Smooth muscle cell (in vitro differentiated cells): Measurements from ENCODE around the gene HAUS2. TPM values are rescaled to one million over a fixed set of nuclear protein-coding genes. Genes with fewer than 3 reads are reported as not detected.

Experiments used
- DNase-seq: peaks from one replicate; lab custom pipeline; 2025; ENCODE audit not compliant: unreplicated experiment; lab: John Stamatoyannopoulos, UW
- H2AFZ ChIP-seq: fragments of 200-600 bp; sonication (generic); 2 replicates; pipeline ENCODE4 v1.6.0; 2016; ENCODE audit warnings: antibody characterized with exemption, low read depth, mild to moderate bottlenecking
- H3F3A ChIP-seq: fragments of 200-600 bp; sonication (generic); 2 replicates; pipeline ENCODE4 v1.6.0; 2017; ENCODE audit warnings: antibody characterized with exemption, low read depth
- H3K27ac ChIP-seq: fragments of 200-600 bp; sonication (generic); 2 replicates; pipeline ENCODE4 v1.5.1; 2016; ENCODE audit warnings: low read depth, mild to moderate bottlenecking
- H3K27me3 ChIP-seq: fragments of 200-600 bp; sonication (generic); 2 replicates; pipeline ENCODE4 v1.6.1; 2016; ENCODE audit warnings: low read depth, mild to moderate bottlenecking
- H3K36me3 ChIP-seq: fragments of 200-600 bp; sonication (generic); 2 replicates; pipeline ENCODE4 v1.5.1; 2016; ENCODE audit warnings: low read depth
- H3K4me1 ChIP-seq: fragments of 200-600 bp; sonication (generic); 2 replicates; pipeline ENCODE4 v1.5.1; 2016; ENCODE audit warnings: low read depth
- H3K4me2 ChIP-seq: fragments of 200-600 bp; sonication (generic); 2 replicates; pipeline ENCODE4 v1.6.0; 2016; ENCODE audit warnings: mild to moderate bottlenecking
- H3K4me3 ChIP-seq: fragments of 200-600 bp; sonication (generic); 2 replicates; pipeline ENCODE4 v1.5.1; 2016; ENCODE audit warnings: mild to moderate bottlenecking
- H3K79me2 ChIP-seq: fragments of 200-600 bp; sonication (generic); 2 replicates; pipeline ENCODE4 v1.6.0; 2016; ENCODE audit warnings: low read depth, mild to moderate bottlenecking
- H3K9ac ChIP-seq: fragments of 200-600 bp; sonication (generic); 2 replicates; pipeline ENCODE4 v1.6.0; 2016; ENCODE audit warnings: low read depth
- H3K9me3 ChIP-seq: fragments of 200-600 bp; sonication (generic); replicated peaks from 2 replicates; pipeline ENCODE4 v1.5.1; 2016; ENCODE audit warnings: low read depth
- H4K20me1 ChIP-seq: fragments of 200-600 bp; sonication (generic); 2 replicates; pipeline ENCODE4 v1.6.0; 2016; ENCODE audit warnings: low read depth
- WGBS: methylation state at CpG from one replicate; pipeline ENCODE4 v1.1.7; 2016; ENCODE audit warnings: low lambda C conversion rate; 5-methylcytosine and 5-hydroxymethylcytosine counted together
- polyA plus RNA-seq: library from polyadenylated mRNA; unstranded; fragments of >200 nt; fragmentation: Nextera tagmentation; extraction: Ambion mirVana; gene quantifications from 2 replicates; pipeline ENCODE4 v1.2.1, GENCODE V29; 2016
- total RNA-seq: library from RNA; depleted of rRNA; stranded (reverse); fragments of >200 nt; gene quantifications from 2 replicates; pipeline ENCODE4 v1.2.3, GENCODE V29; 2014
- TF ChIP-seq, protein P1 (sequence below): fragments of 200-600 bp; sonication (generic); IDR thresholded peaks from 2 replicates; pipeline ENCODE4 v1.5.1; 2017; ENCODE audit warnings: borderline replicate concordance, mild to moderate bottlenecking, antibody characterized with exemption; ENCODE audit not compliant: insufficient read depth, poor library complexity, severe bottlenecking

HAUS2 gene
- total RNA-seq, result 46.5 and 88.4 TPM in 2 replicates
- 18.4 and 18.6 TPM in 2 replicates for polyA plus RNA-seq

DNA sequence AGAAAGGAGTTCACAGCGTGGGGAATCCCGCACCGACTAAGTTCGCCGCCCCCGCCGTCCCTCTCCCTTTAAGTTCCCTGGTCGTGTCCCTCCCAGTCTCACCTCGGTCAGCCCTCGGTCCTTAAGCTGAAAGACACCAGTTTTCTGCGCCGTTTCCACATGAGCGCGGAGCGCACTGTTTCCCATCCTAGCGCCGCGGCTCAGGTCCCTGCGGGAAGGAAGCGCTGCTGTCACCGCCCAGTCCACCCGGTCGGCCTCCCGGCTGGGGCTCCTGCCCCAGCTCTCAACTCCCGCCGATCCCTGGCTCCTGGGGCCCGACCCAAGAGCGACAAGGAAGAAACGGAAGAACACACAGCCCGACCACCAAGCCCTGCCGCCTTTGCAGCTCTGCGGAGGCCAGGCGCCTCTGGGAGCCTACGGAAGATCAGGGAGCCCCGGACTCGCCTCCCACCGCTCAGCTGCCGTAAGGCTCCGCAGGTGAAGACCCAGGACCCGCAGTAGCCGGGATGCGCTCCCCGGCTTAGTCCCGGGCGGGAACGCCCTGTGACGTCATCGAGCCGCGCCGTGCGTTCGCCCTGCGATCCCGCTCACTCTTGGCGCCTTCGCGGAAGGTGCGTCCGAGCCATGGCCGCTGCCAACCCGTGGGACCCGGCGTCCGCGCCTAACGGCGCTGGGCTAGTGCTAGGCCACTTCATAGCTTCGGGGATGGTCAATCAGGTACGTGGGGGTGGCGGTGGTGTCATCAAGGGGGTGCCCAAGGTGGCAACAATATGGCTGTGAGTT lies at the start of gene HAUS2, which contains the start of gene LRRC57:
TSS of gene HAUS2 (plus strand) at position 590 of the 783 bp plus-strand sequence. CDS start at position 625, 35 bp downstream.
TSS of gene LRRC57 (minus strand) at position 545 of the 783 bp plus-strand sequence. CDS start at position 186, 359 bp downstream.
- peaks cover 8% of the 10 kb centered on the region for H3F3A ChIP-seq
- peak within 1 kb of the TSS; percentile 99 for H3K4me2 ChIP-seq
- peak within 1 kb of the TSS; percentile 100 for H2AFZ ChIP-seq
- H3K9me3 ChIP-seq, result no peaks in the 10 kb centered on the region
- peaks cover 51% of the 10 kb centered on the region for H3K79me2 ChIP-seq
- WGBS, result under 1% methylated on average over 69 of the region's 71 CpGs
- DNase-seq, result peak; percentile 75
- no peaks in the 10 kb centered on the region for H3K27me3 ChIP-seq
- TF ChIP-seq, protein P1, sequence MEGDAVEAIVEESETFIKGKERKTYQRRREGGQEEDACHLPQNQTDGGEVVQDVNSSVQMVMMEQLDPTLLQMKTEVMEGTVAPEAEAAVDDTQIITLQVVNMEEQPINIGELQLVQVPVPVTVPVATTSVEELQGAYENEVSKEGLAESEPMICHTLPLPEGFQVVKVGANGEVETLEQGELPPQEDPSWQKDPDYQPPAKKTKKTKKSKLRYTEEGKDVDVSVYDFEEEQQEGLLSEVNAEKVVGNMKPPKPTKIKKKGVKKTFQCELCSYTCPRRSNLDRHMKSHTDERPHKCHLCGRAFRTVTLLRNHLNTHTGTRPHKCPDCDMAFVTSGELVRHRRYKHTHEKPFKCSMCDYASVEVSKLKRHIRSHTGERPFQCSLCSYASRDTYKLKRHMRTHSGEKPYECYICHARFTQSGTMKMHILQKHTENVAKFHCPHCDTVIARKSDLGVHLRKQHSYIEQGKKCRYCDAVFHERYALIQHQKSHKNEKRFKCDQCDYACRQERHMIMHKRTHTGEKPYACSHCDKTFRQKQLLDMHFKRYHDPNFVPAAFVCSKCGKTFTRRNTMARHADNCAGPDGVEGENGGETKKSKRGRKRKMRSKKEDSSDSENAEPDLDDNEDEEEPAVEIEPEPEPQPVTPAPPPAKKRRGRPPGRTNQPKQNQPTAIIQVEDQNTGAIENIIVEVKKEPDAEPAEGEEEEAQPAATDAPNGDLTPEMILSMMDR, result no peak
- H3K4me1 ChIP-seq, result peaks cover 16% of the 10 kb centered on the region
- peaks cover 6% of the 10 kb centered on the region for H3K36me3 ChIP-seq
- peak within 1 kb of the TSS; percentile 94 for H3K9ac ChIP-seq
- H3K27ac ChIP-seq, result peak within 1 kb of the TSS; percentile 76
- H3K4me3 ChIP-seq, result peak within 1 kb of the TSS; percentile 100
- peaks cover 4% of the 10 kb centered on the region for H4K20me1 ChIP-seq

DNA sequence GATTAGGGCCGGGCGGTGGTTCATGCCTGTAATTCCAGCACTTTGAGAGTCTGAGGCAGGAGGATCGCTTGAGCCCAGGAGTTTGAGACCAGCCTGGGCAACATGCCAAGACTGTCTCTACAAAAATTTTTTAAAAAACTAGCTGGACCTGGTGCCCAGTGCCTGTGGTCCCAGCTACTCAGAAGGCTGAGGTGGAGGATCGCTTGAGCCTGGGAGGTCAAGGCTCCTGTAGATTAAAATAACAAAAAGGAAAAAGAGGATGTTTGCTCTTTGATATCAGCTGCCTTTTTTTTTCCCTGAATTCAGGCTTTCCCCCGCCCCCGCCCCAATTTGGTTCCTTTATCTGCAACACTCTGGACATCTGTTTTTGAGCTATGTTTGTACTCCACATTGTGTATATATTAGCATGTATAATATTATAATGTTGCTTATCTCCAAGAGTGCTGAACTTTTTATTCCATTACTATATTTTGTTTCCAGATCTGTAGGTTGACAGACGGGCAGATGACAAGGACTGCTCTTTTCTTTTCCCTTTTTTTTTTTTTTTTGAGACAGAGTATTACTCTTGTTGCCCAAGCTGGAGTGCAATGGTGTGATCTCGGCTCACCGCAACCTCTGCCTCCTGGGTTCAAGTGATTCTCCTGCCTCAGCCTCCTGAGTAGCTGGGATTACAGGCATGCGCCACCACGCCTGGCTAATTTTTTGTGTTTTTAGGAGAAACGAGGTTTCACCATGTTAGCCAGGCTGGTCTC lies 48.6 kb upstream of the HAUS2 start:
- no peaks in the 10 kb centered on the region for H3K9me3 ChIP-seq
- peaks cover 81% of the 10 kb centered on the region for H3K79me2 ChIP-seq
- peak overlapping the region; percentile 89 for H3K27ac ChIP-seq
- peak overlapping the region; percentile 43 for H3K4me2 ChIP-seq
- peaks cover 18% of the 10 kb centered on the region for H3F3A ChIP-seq
- H3K9ac ChIP-seq, result peak overlapping the region; percentile 52
- WGBS, result 73% methylated on average over 12 of the region's 12 CpGs
- no peaks in the 10 kb centered on the region for H3K27me3 ChIP-seq
- H2AFZ ChIP-seq, result no peak overlapping the region
- H3K4me1 ChIP-seq, result peaks cover 6% of the 10 kb centered on the region
- no peaks in the 10 kb centered on the region for H3K36me3 ChIP-seq
- DNase-seq, result no peak
- TF ChIP-seq, protein P1, result no peak
- no peak overlapping the region for H3K4me3 ChIP-seq
- peaks cover 50% of the 10 kb centered on the region for H4K20me1 ChIP-seq

DNA sequence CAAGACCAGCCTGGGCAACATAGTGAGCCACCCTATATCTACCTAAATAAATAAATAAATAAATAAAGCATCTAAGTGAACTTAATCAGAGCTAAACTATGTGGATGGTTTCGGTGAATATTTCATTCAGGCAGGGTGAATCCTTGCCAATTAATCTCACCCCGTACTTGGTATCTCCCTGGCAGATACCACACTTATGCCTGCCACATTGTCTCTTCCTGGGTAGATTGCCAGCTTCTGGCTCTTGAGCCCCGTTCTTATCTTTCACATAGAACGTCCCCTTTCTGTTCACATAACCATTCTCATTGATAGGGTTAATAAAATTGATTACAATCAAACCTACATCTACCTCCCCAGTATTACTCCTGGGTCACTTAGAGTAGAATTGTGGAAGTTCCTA lies 46.2 kb upstream of the HAUS2 start:
- Histone ChIP-seq H4K20me1 (peaks cover 75% of the 10 kb centered on the region), H3K9ac (no peak overlapping the region), H3K27ac (no peak overlapping the region), H3K79me2 (peaks cover 76% of the 10 kb centered on the region), H3K4me1 (peaks cover 6% of the 10 kb centered on the region), H3K27me3 (no peaks in the 10 kb centered on the region), H3K36me3 (no peaks in the 10 kb centered on the region), H3K4me2 (no peak overlapping the region), H3K9me3 (no peaks in the 10 kb centered on the region), H3K4me3 (no peak overlapping the region), H3F3A (peaks cover 15% of the 10 kb centered on the region), H2AFZ (no peak overlapping the region)
- 99% methylated on average over 4 of the region's 4 CpGs for WGBS
- TF ChIP-seq, protein P1, result no peak
- DNase-seq, result no peak
